HCEC 1CT (cell line): ENCODE measurements around the gene HELLS.
"Not testable (repeated sequence)": the region's sequence is repeated elsewhere in the genome, so short reads cannot be mapped to it uniquely, and the experiment has no call there.

Experiments used
- DNase-seq: peaks from one replicate; pipeline ENCODE4 v3.0.0-alpha.2; 2017

HELLS gene

DNA sequence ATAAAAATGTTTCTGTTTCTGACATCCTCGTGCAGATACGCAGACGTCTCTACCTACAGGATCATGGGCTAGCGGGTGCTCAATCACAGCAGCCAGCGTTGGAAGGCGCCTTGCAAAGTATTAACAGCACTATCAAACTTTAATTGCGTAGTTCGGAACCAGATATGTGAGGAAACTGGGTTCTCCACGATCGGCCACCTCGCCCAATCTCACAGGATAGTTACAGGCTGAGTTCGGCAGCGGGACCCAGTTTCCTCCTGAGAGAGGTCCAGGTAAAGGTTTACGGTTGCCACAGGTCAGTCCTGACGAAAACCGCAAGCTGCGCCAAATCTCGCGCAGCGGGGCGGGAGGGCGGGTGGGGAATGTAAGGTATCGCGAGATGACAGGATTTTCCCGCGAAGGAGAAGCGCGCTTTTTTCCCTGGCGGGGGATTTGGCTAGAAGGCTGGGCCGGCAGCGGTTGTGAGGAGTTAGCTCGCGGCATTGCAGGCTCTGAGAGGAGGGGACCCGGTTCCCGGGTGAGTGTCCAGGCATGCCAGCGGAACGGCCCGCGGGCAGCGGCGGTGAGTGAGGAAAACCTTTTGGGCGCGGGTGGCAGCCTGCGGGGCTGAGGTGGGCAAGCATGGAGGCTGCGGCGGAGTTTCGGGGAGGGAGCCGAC, at the start of gene HELLS:
HELLS (plus strand) TSS at position 398 of the 658 bp plus-strand sequence; CDS start at position 532, 134 bp downstream.
- DNase-seq, result peak; percentile 83

DNA sequence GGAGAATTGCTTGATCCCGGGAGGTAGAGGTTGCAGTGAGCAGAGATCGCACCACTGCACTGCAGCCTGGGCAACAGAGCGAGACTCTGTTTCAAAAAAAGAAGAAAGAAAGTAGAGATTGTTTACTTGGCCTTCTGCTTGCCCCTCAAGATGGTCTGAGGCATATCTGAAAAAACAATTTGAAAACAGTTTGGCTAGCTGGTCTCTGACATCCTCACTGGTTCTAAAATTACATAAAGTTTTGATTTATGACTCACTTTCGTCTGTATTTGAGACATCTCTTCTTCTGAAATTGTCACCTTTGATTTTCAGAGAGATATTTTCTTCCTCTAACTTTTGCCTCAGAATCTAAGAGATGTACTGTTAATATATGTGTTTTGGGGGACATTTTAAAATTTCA, 49.6 kb upstream of the HELLS start:
- peak; percentile 13 for DNase-seq

DNA sequence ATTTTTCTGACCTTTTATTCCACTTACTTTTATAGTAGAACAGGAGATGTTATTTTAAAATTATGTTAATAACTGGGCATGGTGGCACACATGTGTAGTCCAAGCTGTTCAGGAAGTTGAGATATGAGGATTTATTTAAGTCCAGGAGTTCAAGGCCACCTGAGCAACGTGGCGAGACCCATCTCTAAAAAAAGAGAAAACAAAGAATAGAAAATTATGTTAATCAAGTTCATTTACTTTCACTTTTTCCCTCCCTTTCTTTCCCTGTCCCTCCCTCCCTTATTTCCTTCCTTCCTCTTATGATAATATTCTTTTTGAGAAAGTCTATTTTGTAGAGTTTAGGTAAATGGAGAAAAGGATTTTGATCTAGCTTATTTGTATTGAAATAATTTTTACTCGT, 48.9 kb upstream of the HELLS start:
- no peak for DNase-seq

DNA sequence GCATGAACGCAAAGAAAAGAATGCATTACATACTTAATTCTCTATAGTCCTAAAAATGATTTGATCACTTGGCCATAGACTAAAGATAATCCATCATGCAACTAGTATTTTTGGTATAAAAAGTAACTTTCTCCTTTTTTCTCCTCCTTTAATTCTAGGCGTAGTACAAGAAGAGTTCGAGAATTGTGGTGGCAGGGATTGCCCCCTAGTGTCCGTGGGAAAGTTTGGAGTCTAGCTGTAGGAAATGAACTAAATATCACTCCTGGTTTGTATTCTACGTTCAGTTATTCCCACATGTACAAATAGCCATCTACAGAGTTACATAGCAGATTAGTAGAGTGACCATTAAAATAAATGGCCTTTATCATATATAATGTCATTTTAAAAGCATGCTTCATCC, 45.5 kb upstream of the HELLS start:
- peak; percentile 17 for DNase-seq

DNA sequence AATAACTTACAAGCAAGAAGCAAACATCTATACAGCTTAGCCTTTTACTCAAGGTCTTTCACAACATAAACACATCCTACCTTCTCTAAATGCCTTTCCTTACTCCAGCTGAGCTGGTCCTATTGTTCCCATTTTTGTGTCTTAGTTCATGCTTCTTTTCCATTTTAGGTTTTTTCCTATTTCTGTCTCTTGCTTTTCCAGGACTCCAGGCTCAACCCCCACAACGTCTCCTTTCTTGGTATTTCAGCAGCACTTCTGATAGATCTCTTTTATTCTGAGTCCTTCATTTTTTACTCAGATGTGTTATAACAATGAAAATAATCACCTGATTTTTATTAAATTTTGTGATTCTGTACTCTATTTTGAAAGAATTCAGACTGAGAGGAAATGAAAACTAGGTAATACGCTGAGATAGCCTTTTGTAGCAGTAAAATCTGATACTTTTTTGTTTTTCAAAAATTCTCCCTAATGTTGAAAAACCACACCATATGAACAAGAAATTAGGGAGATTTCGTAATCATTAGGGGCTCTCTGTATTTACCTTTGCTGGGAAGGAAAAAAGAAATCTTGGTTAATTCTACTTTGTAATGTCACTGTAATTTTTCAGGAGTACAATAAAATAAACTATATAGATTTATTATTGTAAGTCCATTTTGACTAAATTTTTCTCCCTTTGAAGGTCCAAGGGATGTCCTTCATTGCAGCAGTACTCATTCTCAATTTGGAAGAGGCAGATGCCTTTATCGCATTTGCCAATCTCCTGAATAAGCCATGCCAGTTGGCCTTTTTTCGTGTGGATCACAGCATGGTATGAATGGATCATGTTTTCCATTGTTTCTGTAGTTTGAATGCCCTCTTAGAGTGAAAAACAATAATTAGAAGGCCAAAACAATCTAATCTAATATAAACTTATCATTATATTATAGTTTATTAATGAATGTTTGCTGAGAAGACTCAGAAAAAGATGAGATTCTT, 24.0 kb upstream of the HELLS start:
- no peak for DNase-seq

DNA sequence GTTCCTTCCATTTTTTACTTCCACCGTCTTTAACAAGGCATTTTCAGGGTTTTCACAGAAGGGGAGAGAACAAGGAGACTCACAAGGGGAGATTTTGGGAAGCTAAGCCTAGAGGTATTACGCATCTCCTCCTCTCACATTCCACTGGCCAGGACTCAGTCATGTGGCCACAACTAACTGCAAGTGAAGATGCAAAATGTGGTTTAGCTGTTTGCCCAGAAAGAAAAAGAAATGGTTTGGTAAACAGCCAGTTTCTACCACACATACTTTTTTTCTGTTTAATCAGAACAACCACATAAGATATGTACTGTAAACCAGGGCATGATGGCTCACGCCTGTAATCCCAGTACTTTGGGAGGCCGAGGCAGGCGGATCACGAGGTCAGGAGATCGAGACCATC, 21.4 kb upstream of the HELLS start:
- no peak for DNase-seq

DNA sequence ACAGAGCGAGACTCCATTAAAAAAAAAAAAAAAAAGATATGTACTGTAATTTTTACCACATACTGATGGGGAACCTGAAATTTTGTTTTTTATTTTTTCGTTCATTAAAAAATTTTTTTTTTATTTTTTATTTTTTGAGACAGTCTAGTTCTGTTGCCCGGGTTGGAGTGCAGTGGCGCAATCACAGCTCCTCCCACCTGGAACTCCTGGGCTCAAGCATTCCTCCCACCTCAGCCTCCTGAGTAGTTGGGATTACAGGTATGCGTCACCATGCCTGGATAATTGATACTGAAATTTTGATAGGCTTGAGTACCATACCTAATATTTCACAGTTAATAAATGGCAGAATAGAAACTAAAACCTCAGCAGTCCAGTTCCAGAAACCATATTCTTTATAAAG, 20.9 kb upstream of the HELLS start:
- no peak for DNase-seq

DNA sequence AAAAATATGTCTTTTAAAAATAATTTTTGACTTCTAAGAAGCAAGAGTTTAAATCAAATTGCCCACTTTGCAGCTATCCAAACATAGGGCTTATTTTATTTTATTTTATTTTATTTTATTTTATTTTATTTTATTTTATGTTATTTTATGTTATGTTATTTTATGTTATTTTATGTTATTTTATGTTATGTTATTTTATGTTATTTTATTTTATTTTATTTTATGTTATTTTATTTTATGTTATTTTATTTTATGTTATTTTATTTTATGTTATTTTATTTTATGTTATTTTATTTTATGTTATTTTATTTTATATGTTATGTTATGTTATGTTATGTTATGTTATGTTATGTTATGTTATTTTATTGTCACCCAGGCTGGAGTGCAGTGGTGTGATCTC, 14.0 kb upstream of the HELLS start:
- DNase-seq, result not testable (repeated sequence)

DNA sequence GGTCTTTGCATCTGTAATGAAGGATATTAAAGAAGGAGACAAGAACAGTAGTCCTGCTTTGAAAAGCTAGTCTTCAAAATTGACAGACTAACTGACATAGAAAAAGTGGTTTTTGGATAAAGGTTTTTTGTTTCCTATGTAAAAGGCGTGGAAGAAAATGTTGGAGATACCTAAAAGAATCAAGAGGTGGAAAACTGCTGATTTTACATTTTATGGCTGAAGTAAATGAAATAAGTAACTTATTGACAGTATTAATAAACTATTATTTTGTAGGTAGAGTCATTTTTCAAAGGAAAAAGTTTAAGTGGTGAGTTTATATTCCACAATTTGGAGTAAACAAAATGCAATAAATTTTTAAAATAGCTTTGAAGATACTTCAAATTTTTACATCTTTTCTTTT, 12.6 kb upstream of the HELLS start:
- DNase-seq, result no peak

DNA sequence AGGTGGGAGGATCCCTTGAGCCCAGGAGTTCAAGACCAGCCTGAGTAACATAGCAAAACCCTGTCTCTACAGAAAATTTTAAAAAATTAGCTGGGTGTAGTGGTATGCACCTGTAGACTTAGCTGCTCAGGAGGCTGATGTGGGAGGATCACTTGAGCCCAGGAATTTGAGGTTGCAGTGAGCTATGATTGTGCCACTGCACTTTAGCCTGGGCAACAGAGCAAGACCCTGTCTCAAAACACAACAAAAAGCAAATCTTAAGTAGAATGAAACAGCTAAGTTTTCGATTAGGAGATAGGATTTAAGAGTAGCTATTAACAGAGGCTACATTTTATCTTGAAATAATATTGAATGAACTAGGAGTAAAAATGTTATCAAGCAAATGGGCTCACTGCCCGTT, 3.3 kb upstream of the HELLS start:
- not testable (repeated sequence) for DNase-seq

DNA sequence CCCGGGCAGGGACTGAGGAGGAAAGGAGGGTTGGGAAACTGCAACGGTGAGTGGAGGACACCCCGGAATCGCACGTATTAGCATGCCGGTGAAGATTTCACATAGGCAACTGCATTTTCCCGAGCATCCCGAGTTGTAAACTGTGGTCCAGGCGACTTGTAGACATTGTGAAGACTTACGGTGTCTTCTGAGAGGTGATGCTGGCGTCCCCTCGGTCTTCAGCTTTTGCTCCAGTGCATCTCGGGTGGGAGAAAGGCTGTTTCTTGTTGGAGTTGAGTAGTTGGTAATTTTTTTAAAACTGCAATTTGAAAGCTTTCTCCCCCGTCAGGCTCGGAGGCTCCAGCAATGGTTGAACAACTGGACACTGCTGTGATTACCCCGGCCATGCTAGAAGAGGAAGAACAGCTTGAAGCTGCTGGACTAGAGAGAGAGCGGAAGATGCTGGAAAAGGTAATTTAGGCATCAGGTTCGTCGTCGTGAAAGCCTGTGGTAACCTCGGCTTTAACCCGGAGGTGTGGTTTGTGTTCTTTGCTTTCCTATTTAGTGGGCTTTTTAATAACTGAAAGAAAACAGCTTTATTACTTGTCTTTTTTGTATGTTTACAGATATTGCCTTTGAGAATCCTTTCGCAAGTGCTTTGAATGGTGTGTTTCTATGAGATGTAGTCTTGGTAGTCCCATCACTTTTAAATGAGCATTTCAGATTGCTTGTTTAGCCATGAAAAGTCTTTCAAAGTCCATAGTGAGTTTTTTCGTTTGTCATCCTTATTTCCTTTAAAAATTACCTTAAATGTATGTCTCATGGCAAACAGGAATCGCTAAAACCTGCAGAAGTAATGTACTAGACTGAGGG, 687 bp downstream of the HELLS start:
- DNase-seq, result peak; percentile 22

DNA sequence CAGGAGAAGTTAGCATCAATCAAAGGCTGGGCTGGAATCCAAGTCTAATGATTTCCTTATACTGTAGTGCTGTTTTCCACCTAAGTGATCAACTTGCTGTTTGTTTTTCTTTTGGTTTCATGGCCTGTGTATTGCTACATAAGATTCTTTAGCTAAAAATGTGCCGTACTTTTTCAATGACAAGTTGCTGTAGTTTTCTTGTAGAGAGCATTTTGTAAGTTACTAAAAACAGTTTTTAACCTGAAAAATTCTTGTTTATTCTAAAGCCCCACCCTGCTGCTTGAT, 1.3 kb downstream of the HELLS start:
- no peak for DNase-seq

DNA sequence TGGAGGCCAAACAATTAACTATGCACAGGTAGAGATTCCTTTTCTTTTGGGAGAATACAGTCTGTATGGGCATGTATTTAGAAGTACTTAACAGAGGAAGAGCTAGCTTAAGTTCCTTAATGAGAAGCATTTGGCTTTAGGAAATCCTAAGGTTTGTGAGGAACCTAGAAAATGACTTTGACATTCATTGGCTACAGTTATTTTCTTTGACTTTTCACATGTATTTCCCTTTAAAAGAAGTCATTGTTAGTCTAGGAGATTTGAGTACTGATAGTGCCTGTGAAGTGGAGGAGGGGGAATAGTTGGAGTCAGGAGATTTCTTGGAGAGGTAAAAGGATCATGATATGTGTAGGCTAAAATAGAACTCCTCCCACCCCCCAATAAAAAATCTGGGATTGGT, 3.6 kb downstream of the HELLS start:
- no peak for DNase-seq

DNA sequence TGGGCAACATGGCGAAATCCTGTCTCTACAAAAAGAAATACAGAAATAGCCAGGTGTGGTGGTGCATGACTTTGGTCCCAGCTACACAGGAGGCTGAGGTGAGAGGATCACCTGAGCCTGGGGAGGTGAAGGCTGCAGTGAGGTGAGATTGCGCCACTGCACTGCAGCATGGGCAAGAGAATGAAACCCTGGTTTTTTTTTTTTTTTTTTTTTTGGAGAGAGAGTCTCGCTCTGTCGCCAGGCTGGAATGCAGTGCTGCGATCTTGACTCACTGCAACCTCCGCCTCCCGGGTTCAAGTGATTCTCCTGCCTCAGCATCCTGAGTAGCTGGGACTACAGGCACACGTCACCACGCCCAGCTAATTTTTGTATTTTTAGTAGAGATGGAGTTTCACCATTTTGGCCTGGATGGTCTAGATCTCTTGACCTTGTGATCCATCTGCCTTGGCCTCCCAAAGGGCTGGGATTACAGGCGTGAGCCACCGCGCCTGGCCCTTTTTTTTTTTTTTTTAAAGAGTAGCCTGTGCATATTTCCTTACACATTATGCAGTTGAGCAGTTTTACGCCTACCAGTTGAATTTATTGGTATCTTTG, 22.2 kb downstream of the HELLS start:
- not testable (repeated sequence) for DNase-seq

DNA sequence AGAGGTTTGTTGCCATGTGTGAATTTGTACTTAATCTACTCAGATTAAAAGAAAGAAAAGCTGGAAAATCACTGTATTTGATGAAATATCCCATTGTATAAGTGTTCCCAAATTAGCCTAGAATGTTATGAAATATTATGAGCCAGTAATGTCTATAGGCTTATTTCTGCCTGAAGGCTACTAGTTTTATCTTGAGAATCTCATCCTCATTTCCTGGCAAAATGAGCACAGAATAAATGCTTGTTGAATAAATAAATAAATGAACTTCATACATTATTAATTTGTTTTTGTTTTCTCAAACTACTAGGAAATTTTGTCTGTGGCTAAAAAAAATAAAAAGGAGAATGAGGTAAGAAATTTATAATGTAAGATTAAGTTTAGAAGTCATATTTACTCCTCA, 25.5 kb downstream of the HELLS start:
- DNase-seq, result no peak

DNA sequence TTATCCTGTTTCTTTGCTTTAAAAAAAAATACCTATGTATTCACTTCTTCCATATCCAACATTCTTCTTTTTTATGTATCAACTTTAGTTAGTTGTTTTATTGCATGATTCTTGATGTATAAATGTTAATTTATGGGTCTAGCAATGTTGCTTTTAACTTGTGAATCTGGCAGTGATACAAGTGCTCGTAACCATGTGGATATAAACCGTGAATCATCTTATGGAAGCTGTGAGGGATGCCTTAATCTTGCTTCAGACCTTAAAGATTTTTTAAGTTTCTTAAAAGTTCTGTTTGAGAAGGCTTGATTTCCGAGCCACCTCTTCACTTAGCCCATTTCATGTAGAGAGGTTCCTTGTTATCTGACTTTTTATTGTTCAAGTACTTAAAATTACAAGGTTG, 25.9 kb downstream of the HELLS start:
- peak; percentile 61 for DNase-seq

DNA sequence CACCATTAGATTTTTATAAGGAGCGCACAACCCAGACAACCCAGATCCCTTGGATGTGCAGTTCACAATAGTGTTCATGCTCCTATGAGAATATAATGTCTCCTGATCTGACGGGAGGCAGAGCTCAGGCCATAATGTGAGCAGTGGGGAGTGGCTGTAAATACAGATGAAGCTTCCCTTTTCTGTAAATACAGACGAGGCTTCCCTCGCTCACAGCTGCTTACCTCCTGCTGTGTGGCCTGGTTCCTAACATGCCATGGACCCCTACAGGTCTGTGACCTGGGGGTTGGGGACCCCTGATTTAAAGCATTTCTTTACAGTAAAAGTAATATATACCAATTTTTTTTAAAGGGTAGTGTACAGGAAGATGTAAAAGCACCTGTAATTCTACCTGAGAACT, 33.2 kb downstream of the HELLS start:
- no peak for DNase-seq

DNA sequence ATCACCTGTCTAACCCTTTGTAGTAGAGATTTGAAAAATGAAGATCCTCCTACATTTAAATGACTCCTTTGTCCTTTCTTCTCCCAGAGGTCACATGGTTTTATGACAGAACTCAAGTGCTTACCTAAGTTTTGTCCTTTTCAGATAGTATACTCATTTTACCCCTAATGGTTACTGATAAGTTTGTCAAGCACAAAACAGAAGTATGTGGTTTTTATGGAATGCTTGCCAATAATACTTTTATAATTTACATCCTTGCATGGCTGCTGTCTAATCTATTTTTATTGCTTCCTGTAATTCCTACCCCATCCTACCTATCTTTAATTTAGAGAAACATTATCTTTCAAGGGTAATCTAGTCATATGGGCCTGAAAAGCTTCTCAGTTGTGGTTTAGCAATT, 37.5 kb downstream of the HELLS start:
- DNase-seq, result no peak

DNA sequence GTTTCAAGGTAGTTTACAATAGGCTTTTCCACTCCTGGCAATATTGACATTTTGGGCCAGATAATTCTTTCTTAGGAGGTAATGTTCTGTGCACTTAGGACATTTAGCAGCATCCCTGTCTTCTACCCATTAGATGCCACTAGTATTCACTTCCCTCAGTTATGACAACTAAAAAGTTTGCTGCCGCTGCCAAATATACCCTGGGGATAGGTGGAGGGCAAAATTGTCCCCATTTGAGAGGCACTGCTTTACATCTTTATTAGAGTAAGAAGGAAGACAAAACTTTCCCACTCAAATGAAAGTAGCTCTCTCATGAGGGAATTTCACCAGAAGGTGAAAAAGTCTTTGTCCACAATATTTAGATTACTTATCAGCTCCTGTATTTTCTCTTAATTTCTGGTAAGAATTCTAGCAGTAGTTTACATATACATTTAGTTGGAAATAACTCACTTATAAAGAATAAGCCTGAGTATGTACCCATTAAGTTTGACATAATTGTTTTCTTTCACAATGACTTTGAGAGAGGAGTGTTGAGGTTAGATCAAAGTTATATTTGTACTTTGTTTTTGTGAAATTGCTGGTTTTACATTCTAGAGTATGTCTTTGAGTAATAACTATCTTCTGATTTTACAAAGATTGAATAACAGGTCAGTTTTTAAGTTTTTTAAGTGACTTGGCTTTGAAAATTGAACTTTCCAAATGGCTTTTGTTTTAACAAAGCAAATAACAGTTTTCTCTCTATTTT, 46.0 kb downstream of the HELLS start:
- no peak for DNase-seq

DNA sequence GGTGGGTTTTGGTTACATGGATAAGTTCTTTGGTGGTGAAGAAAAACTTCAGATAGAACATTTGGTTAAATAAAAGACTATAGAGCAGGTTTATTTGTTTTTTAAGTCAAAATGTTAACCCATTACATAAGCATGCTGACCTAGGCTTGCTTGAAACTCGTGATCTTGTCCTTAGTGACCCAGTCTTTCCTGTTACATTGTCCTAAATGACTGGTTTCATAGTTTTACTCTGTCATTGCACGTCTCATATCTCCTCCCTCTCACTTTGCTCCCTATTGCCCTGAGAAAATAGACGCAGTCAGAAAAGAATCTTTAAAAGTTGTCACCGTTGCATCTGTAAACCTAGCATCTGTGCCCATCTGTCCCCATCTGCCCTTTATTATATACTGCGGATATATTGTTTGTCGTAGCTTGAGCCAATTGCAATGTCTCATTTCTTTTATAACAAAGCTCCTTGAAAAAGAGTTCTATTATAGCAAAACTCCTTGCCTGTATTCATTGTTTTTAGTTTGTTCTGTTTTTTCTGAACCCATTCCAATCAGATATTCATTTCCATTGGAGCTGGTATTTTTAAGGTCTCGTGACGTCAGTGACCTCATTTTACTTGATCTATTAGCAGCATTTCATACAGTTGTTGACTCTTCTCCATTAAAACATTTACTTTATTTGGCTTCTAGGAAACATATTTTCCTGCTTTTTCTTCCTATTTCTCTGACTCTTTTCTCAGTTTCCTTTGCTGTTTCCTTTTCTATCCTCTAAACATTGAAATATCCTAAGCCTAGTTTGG, 57.3 kb downstream of the HELLS start:
- DNase-seq, result no peak

DNA sequence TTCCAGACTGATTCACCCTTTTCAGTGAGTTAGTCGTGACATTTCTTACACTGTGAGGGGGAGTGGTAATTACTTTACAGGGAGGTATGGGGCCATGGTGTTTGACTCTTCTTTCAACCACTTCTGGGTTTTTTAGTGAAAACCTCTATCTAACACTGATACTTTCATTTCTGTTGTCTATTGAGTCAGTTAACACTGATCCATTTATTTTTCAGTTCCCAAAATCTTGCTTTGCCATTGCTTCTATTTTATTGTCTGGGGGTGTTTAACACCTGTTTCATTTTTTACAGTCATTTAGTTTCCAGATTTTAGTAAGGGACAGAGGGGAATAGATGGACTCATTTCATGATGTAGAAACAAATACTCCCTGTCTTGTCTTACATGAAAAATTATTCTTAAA, 61.5 kb downstream of the HELLS start:
- DNase-seq, result no peak

DNA sequence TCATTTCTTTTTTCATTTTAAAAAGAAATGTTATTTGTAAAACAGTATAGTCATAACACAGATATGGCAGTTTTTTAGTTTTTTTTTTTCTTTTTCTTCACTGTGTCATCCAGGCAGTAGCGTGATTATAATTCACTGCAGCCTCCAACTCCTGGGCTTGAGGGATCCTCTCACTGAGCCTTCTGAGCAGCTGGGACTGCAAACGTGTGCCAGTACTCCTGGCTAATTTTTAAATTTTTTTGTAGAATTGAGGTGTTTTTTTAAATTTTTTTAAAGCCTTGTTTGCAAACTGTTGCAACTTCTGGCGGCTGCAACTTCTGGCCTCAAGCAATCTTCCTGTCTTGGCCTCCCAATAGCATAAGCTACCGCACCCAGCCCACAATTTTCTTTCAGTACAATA, 63.0 kb downstream of the HELLS start:
- no peak for DNase-seq
